ENCODE data around the gene ACAD11.

Gene ACAD11

DNA sequence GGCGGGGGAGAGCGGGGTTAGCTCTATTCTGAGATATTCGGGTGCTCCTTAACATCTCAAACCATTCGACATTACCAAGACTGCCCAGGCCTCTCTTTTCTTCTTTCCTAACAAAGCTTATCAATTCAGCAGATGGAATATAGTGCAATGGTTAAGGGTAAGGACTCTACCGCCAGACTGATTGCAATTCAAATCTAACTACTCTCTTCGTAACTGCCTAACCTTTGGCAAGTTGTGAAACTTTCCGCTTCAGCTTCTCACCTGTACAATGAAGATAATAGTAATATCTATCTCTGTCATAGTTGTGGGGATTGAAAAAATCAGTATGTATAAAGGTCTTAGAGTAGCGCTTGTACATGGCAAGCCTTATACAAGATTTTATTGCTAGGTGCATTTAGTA, 1.5 kb upstream of the ACAD11 start:
- Mint-ChIP-seq H3K36me3 (ENCODE audit: low read depth) (peaks cover 5% of the 10 kb centered on the region), H3K9me3 (no peaks in the 10 kb centered on the region), H3K4me1 (peaks cover 38% of the 10 kb centered on the region), H3K4me3 (peak overlapping the region; percentile 95), H3K27me3 (ENCODE audit: low read depth, poor library complexity) (peaks cover 2% of the 10 kb centered on the region), H3K27ac (peak overlapping the region; percentile 74)
- TF ChIP-seq, protein P1, sequence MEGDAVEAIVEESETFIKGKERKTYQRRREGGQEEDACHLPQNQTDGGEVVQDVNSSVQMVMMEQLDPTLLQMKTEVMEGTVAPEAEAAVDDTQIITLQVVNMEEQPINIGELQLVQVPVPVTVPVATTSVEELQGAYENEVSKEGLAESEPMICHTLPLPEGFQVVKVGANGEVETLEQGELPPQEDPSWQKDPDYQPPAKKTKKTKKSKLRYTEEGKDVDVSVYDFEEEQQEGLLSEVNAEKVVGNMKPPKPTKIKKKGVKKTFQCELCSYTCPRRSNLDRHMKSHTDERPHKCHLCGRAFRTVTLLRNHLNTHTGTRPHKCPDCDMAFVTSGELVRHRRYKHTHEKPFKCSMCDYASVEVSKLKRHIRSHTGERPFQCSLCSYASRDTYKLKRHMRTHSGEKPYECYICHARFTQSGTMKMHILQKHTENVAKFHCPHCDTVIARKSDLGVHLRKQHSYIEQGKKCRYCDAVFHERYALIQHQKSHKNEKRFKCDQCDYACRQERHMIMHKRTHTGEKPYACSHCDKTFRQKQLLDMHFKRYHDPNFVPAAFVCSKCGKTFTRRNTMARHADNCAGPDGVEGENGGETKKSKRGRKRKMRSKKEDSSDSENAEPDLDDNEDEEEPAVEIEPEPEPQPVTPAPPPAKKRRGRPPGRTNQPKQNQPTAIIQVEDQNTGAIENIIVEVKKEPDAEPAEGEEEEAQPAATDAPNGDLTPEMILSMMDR (IDR thresholded peaks at IDR 0.05) = no peak
- DNase-seq = no peak

DNA sequence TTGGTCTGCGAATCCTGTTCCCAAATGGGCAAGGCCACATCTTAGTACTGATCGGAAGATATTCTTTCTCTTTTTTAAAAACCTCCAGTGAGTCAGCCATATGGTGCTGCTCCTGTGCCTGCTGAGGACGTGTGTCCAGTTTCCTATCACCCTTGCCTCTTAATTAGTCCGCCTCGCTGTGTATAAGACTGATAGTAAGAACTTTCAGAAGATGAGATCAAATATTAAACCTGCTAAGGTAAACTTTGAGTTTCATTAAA, 1.1 kb upstream of the ACAD11 start:
- peaks cover 2% of the 10 kb centered on the region for H3K27me3 Mint-ChIP-seq (ENCODE audit: low read depth, poor library complexity)
- H3K27ac Mint-ChIP-seq = peak overlapping the region; percentile 74
- peak overlapping the region; percentile 95 for H3K4me3 Mint-ChIP-seq
- peaks cover 5% of the 10 kb centered on the region for H3K36me3 Mint-ChIP-seq (ENCODE audit: low read depth)
- TF ChIP-seq, protein P1 (IDR thresholded peaks at IDR 0.05) = no peak
- no peak for DNase-seq
- H3K4me1 Mint-ChIP-seq = peaks cover 38% of the 10 kb centered on the region
- H3K9me3 Mint-ChIP-seq = no peaks in the 10 kb centered on the region

DNA sequence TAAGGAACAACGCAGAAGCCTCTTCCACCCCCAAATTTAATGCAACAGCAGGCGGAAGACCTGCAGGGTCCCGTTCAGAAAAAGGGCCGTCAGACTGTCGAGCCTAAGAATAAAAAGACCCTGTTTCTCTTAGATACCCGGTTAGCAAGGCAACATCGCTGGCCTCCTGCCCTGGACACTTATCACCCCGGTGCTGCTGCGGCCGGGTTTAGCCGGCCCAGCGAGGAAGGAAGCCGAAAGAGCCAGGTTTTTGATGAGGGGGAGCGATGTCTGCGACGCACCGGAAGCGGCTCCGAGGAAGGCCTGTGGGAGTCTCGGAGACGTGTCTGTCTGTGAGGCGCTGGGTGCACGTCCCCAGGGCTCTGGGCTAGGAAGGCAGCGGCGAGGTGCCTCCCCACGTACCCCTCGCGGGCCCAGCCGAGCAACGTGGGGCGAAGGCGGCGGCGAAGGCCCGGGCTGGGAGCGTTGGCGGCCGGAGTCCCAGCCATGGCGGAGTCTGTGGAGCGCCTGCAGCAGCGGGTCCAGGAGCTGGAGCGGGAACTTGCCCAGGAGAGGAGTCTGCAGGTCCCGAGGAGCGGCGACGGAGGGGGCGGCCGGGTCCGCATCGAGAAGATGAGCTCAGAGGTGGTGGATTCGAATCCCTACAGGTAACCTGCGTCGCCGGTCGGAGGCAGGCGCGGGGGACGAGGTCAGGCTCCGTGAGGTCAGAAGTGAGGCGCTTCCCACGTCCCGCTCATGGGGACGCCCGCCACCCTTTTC, 622 bp upstream of the ACAD11 start, which contains the start of gene UBA5:
Gene UBA5 (plus strand): TSS at position 278 of the 759 bp plus-strand sequence. CDS start 209 bp downstream, at position 487.
- DNase-seq = peak; percentile 61
- Mint-ChIP-seq H3K4me3 (peak within 1 kb of the TSS; percentile 95), H3K27me3 (ENCODE audit: low read depth, poor library complexity) (peaks cover 2% of the 10 kb centered on the region), H3K36me3 (ENCODE audit: low read depth) (peaks cover 5% of the 10 kb centered on the region), H3K9me3 (no peaks in the 10 kb centered on the region), H3K4me1 (peaks cover 41% of the 10 kb centered on the region), H3K27ac (peak within 1 kb of the TSS; percentile 97)
- TF ChIP-seq, protein P1 (IDR thresholded peaks at IDR 0.05) = no peak

DNA sequence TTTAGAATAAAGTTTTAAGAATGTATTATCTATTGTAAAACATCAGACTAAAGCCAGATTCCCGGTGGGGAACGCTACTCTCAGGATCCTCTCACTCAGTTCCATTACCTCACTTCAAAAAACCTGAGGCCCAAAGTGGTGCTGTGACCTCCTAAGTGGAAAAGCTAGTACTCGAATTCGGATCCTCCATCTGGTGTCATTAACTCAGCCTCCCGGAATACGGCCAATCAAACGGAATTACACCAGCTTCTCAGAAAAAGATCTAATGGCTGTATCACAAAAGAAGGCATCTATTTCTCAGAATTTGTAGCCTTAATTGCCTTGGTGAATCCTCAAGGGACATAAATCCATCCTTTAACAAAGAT, 627 bp downstream of the ACAD11 start:
- DNase-seq = no peak
- Mint-ChIP-seq H3K27me3 (ENCODE audit: low read depth, poor library complexity) (peaks cover 2% of the 10 kb centered on the region), H3K4me1 (peaks cover 43% of the 10 kb centered on the region), H3K36me3 (ENCODE audit: low read depth) (peaks cover 5% of the 10 kb centered on the region), H3K9me3 (no peaks in the 10 kb centered on the region), H3K27ac (no peak overlapping the region), H3K4me3 (peak overlapping the region; percentile 95)
- TF ChIP-seq, protein P1 (IDR thresholded peaks at IDR 0.05) = no peak

DNA sequence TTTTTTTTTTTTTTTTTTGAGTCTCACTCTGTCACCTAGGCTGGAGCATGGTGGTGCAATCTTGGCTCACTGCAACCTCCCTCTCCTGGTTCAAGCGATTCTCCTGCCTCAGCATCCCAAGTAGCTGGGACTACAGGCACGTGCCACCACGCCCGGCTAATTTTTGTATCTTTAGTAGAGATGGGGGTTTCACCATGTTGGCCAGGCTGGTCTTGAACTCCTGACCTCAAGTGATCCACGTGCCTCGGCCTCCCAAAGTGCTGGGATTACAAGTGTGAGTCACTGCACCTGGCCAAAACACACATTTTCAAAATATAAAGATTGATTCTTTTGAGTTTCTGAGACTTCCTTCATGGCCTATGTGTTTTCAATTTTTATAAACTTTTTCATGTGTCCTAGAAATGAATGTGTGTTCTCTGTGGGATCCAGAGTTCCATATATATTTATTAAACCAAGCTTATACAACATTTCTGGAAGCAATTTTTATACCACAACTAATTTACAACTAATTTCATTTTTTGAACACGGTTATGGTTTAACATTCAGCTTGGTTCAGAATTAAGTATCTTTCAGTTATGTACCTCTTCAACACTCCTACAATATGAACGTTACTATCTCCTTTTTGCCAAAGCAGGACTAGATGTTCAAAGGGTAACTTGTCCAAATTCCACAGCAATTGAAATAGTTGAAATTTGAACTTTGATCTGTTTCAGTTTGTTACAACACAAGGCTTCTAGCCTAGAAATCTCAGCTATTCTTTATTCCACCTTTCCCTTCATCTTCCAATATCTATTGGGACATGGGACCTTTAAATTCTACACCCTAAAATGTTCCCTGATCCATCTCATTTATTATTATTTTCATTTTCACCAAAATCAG, 1.5 kb downstream of the ACAD11 start:
- no peaks in the 10 kb centered on the region for H3K9me3 Mint-ChIP-seq
- H3K27me3 Mint-ChIP-seq (ENCODE audit: low read depth, poor library complexity) = peaks cover 2% of the 10 kb centered on the region
- no peak overlapping the region for H3K27ac Mint-ChIP-seq
- no peaks in the 10 kb centered on the region for H3K36me3 Mint-ChIP-seq (ENCODE audit: low read depth)
- peak overlapping the region; percentile 95 for H3K4me3 Mint-ChIP-seq
- no peak for DNase-seq
- TF ChIP-seq, protein P1 (IDR thresholded peaks at IDR 0.05) = no peak
- H3K4me1 Mint-ChIP-seq = peaks cover 36% of the 10 kb centered on the region

Measured in nephron progenitor cell (in vitro differentiated cells).